OCI-LY3 (cell line): Measurements from ENCODE around the gene DNAAF5.

Source experiments
- CTCF ChIP-seq: fragments of 200-600, 300-600 bp; sonication (generic); IDR thresholded peaks from 2 replicates; pipeline ENCODE4 v1.5.1; 2014; ENCODE audit warnings: antibody characterized with exemption, low read length, low read depth
- EZH2phosphoT487 ChIP-seq: fragments of 200-600 bp; shearing (Covaris generic); IDR thresholded peaks from 2 replicates; pipeline ENCODE4 v1.6.1; 2018; ENCODE audit warnings: antibody characterized with exemption, mixed run types, low read depth

GRCh38 chr7:824664-825063 is 98.2 kb downstream of the DNAAF5 start:
- no peak for TF ChIP-seq CTCF
- TF ChIP-seq EZH2phosphoT487 = no peak
